AG10803 (cell line): ENCODE data around the gene TMEM187.
"Not testable (repeated sequence)": the region's sequence is repeated elsewhere in the genome, so short reads cannot be mapped to it uniquely, and the experiment has no call there.

Experiments used
- DNase-seq: peaks from one replicate; pipeline ENCODE4 v3.0.0; 2010; ENCODE audit warnings: low read depth
- H3K4me3 ChIP-seq: 2 replicates; pipeline ENCODE4 v1.5.1; 2011; ENCODE audit warnings: mild to moderate bottlenecking, low read length, control low read depth
- TF ChIP-seq, protein P1 (sequence below): conservative IDR thresholded peaks from 2 replicates; pipeline ENCODE4 v1.5.1; 2011; ENCODE audit warnings: mild to moderate bottlenecking, low read length, control low read depth, inconsistent platforms

Gene TMEM187

DNA sequence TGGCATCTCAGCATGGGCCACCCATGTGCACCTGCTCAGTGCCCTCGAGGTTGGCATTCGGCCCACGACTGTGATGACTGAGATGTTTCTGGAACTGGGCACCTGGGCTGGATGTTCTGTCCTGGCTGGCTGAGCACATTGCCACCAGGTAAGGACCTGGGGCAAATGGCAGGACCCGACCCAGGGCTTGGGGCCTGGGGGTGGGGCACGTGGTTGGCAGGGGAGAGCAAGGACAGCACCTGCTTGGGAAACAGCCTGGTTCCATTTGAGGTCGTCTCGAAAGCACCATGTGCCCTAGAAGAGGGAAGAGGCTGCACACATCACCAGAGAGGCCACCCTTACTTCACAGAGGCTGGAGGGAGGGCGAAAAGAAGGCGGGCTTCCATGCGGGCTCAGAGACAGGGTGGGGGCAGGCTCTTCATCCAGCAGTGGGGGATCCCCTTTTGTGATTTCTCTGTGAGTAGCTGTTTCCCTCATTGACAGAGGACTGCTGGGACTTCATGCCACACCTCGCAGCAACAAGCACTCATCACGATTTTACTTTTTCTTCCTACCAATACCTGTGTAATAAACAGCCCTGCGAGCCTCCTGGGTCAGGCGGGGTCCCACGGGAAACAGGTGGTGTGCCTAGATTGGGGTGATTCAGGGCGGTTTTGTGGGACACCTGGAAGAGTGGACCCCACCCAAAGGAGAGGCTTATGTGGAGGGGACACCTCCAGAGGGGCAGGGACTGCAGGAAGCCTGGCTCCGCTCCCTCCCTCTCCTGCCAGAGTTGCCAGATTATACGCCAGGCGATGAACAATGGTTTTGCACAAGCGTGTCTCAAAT lies 12.0 kb downstream of the TMEM187 start:
- no peak for DNase-seq
- TF ChIP-seq, protein P1, sequence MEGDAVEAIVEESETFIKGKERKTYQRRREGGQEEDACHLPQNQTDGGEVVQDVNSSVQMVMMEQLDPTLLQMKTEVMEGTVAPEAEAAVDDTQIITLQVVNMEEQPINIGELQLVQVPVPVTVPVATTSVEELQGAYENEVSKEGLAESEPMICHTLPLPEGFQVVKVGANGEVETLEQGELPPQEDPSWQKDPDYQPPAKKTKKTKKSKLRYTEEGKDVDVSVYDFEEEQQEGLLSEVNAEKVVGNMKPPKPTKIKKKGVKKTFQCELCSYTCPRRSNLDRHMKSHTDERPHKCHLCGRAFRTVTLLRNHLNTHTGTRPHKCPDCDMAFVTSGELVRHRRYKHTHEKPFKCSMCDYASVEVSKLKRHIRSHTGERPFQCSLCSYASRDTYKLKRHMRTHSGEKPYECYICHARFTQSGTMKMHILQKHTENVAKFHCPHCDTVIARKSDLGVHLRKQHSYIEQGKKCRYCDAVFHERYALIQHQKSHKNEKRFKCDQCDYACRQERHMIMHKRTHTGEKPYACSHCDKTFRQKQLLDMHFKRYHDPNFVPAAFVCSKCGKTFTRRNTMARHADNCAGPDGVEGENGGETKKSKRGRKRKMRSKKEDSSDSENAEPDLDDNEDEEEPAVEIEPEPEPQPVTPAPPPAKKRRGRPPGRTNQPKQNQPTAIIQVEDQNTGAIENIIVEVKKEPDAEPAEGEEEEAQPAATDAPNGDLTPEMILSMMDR = no peak
- H3K4me3 ChIP-seq = no peak overlapping the region

DNA sequence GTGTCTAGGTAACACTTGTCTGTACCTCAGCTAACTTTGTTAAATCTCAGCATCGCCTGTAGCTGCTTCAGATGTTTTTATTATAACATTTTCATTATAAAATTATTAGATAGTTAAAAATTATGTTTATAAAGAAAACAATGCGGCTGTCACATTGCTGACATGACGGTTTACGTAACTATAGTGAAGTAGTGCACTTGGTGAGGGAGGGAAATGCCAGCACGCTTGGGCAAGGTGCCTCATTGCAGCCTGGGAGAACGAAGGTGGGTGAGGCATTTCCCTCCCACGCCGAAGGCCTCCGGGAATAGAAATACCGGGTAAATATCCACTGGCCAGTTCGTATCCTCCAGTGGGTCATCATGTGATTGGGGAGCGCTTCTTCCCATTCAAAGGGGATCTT lies 15.9 kb downstream of the TMEM187 start:
- DNase-seq = no peak
- TF ChIP-seq, protein P1 = no peak
- no peak overlapping the region for H3K4me3 ChIP-seq

DNA sequence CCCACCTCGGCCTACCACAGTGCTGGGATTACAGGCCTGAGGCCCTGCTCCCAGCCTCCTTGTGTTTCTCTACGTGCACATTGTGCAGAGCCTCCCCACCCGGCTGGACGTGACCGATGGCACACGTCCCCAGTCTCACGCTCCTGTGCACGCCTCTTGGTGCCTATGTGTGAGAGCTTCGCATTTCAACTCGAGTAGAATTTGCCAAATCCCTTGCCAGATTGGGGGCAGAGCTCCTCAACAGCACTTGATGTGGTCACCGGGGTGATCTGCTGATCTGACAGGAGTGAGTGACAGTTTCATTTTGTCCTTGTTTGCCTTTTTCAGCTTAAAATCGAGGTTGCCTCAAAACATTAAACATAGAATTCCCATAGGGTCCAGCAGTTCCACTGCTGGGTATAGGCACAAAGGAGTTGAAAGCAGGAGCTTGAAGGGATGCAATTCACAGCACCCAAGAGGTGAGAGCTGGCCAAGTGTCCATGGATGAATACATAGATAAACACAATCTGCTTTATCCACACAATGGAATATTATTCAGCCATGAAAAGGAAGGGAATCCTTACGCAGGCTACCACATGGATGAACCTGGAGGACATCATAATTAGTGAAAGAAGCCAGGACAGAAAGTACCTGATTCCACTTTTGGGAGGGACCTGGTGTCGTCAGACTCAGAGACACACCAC lies 17.6 kb downstream of the TMEM187 start:
- TF ChIP-seq, protein P1 = no peak
- H3K4me3 ChIP-seq = no peak overlapping the region
- no peak for DNase-seq

DNA sequence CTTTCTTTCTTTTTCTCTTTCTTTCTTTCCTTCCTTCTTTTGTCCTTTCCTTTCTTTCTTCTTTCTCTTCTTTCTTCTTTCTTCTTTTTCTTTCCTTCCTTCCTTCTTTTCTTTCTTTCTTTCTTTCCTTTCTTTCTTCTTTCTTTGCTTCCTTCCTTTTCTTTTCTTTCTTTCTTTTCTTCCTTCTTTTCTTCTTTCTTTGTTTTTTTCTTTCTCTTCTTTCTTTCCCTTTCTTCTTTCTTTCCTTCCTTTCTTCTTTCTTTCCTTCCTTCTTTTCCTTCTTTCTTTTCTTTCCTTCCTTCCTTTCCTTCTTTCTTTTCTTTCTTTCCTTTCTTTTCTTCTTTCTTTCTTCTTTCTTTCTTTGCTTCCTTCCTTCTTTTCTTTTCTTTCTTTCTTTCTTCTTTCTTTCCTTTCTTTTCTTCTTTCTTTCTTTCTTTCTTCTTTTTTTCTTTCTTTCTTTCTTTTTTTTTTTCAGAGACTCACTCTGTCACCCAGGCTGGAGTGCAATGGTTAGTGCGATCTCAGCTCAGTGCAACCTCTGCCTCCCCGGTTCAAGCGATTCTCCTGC lies 18.5 kb downstream of the TMEM187 start:
- no peak overlapping the region for H3K4me3 ChIP-seq
- no peak for DNase-seq
- TF ChIP-seq, protein P1 = no peak

DNA sequence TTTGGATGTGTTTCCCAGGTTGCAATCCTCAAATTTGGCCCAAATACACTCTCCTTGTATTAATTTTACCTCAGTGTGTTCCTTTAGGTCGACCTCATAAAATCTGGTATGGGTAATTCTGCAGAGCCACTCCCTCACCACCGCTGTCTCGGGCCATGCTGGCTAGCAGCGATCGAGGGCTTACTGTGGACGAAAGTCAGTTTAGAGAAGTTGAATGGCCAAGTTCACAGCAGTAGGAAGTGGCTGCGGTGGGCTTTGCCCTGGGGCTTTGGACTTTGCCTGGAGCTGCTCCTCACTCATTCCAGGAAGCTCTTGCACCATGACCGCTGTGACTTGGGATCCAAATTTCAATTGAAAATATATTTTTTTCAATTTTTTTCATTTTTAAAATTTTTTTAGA lies 19.6 kb downstream of the TMEM187 start:
- H3K4me3 ChIP-seq = no peak overlapping the region
- DNase-seq = no peak
- TF ChIP-seq, protein P1 = no peak

DNA sequence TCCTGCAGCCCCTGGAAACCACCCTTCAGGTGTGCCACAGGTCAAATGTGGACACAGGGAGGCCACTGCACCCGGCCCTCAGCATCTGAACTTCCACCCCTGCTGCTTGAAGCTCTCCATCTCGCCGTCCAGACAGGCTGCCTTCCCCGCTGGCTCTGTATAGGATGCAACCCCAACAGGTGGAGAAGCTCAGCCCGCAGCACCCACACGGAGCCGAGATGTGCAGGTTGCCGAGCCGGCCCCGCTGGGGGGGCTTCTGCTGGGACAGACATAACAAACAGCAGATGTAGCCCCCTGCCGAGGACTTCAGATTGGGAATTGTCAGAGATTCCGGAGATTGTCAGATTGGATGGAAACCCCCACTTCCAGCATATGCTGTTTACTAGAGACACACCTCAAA lies 20.5 kb downstream of the TMEM187 start:
- TF ChIP-seq, protein P1 = no peak
- H3K4me3 ChIP-seq = no peak overlapping the region
- DNase-seq = no peak

DNA sequence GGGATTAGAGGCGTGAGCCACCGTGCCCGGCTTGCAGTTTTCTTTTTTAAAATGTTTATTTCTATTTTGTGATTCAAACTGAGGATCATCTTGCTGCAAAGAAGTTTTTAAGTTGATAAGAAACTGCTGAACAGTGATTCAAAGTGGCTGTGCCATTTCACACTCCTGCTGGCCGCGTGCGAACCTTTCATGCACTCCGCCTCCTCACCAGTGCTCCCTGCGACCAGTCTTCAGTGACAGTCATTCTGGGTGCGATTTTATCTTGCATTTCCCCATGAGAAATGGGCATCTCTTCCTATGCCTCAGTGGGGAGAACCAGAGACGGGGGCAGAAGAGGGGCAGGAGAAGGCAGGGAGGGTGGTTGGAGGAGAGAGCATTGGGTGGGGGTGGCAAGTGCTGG lies 21.4 kb downstream of the TMEM187 start:
- TF ChIP-seq, protein P1 = no peak
- H3K4me3 ChIP-seq = no peak overlapping the region
- no peak for DNase-seq

DNA sequence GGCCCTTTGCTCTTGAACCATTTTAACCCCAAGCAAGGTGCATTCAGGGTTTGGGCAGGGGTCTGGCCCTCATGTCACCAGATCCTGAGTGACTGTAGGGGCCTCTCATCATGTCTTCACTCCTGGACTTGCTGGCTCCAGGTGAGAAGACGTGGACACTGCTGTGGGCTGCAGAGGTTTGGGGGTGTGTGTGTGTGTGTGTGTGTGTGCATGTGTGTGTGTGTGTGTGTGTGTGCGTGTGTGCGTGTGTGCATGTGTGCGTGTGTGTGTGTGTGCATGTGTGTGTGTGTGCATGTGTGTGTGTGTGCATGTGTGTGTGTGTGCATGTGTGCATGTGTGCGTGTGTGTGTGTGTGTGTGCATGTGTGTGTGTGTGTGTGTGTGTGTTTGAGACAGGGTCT lies 21.8 kb downstream of the TMEM187 start:
- not testable (repeated sequence) for H3K4me3 ChIP-seq, DNase-seq
